Measurements from ENCODE around the gene RPL10L. TPM values are rescaled to one million over a fixed set of nuclear protein-coding genes. Genes with fewer than 3 reads are reported as not detected.

RPL10L gene
- total RNA-seq, result not detected in 2 replicates

GRCh38 chr14:46651526-46652144, at the start of gene RPL10L:
Gene RPL10L (minus strand): TSS chr14:46651781. CDS start chr14:46651736, 45 bp downstream.

